Stimulated activated naive CD8-positive, alpha-beta T cell treated with anti-CD3 and anti-CD28 coated beads, Interleukin-15, Interleukin-2, amounts not matched to agents 100 U/mL and 50 U/mL, for 24 hours (primary cell): Measurements from ENCODE around the gene ANO2.

ENCODE experiments used
- ATAC-seq: fragments of 150-1000 bp; cut with Tn5 transposase; one replicate; pipeline ENCODE4 v1.10.0; 2021
- DNase-seq: peaks from one replicate; pipeline ENCODE4 v3.0.0; 2021

Gene ANO2

GRCh38 chr12:5513406-5513805 lies 431.7 kb downstream of the ANO2 start:
- no peak for DNase-seq
- ATAC-seq, result no peak
